Naive thymus-derived CD8-positive, alpha-beta T cell (primary cell): ENCODE measurements around the gene NUP42. TPM values are rescaled to one million over a fixed set of nuclear protein-coding genes. Genes with fewer than 3 reads are reported as not detected.

Source experiments
- ATAC-seq, 2 donors: fragments of 150-1000 bp; cut with Tn5 transposase in 1 of 2; sonication (Bioruptor Pico), chemical (Tn5 transposase) in 1 of 2; 1 replicate in 1 of 2; 2 replicates in 1 of 2; pipeline ENCODE4 v1.10.0; 2021; ENCODE audit warnings: mild to moderate bottlenecking in 2 of 2, moderate library complexity in 2 of 2
- POLR2A ChIA-PET: fragments of 350-600 bp; sonication (Branson Sonifier 250); formaldehyde crosslinking; loops from one replicate; lab custom pipeline; 2021; ENCODE audit warnings: antibody characterized with exemption; lab: Charles Lee
- DNase-seq, 10 donors: peaks; one replicate each; pipeline versions ENCODE4 v3.0.0 to v3.0.0-alpha.2; 2020 to 2022
- H3K27ac Mint-ChIP-seq, 10 donors: one replicate each; pipeline ENCODE4 v1.8.0; 2020 to 2022; ENCODE audit warnings: mild to moderate bottlenecking in 10 of 10, mixed read lengths in 10 of 10, moderate library complexity in 4 of 10, inconsistent platforms in 1 of 10
- H3K27me3 Mint-ChIP-seq, 5 donors: one replicate each; pipeline ENCODE4 v1.8.0; 2021 to 2022; ENCODE audit warnings: mixed read lengths in 5 of 5
- H3K36me3 Mint-ChIP-seq, 3 donors: one replicate each; pipeline ENCODE4 v1.8.0; 2020 to 2022; ENCODE audit warnings: mixed read lengths in 3 of 3, mild to moderate bottlenecking in 2 of 3, inconsistent platforms in 1 of 3
- H3K4me1 Mint-ChIP-seq, 4 donors: one replicate each; pipeline ENCODE4 v1.8.0; 2021 to 2022; ENCODE audit warnings: mixed read lengths in 4 of 4
- H3K4me3 Mint-ChIP-seq, 10 donors: one replicate each; pipeline ENCODE4 v1.8.0; 2020 to 2022; ENCODE audit warnings: mild to moderate bottlenecking in 10 of 10, mixed read lengths in 10 of 10, moderate library complexity in 6 of 10, inconsistent platforms in 1 of 10
- H3K9me3 Mint-ChIP-seq, 9 donors: one replicate each; pipeline ENCODE4 v1.8.0; 2020 to 2022; ENCODE audit warnings: mixed read lengths in 9 of 9, mild to moderate bottlenecking in 3 of 9, inconsistent platforms in 1 of 9, moderate library complexity in 1 of 9
- polyA plus RNA-seq, 3 donors: library from polyadenylated mRNA; unstranded; fragments of 300-500 nt; fragmentation: Illumina TruSeq; gene quantifications; one replicate each; pipeline ENCODE4 v1.2.3, GENCODE V29; 2021
- total RNA-seq, 8 experiments: library from RNA in 2 of 8; stranded (reverse) in 2 of 8; gene quantifications; one replicate each; pipeline ENCODE4 v1.2.3 and lab custom pipeline; 2021 to 2026

NUP42 gene
- total and polyA plus RNA-seq, 5 experiments from 2014 or later = 28.2 to 39.2 (median 31.1) TPM

- H3K36me3 Mint-ChIP-seq = peaks cover 0 to 3% (median 0%) of the 10 kb centered on the region in 3 donors
- peaks cover 22 to 42% (median 30%) of the 10 kb centered on the region in 5 donors for H3K27me3 Mint-ChIP-seq
- no peak overlapping the region for H3K4me3 Mint-ChIP-seq
- no peaks in the 10 kb centered on the region for H3K9me3 Mint-ChIP-seq
- H3K4me1 Mint-ChIP-seq = no peaks in the 10 kb centered on the region
- POLR2A ChIA-PET = no interaction called here
- ATAC-seq = no peak
- no peak for DNase-seq
- no peak overlapping the region for H3K27ac Mint-ChIP-seq
Measured at GRCh38 chr7:23242321-23242720, 60.5 kb downstream of the NUP42 start.

- H3K36me3 Mint-ChIP-seq = peaks cover 0 to 3% (median 0%) of the 10 kb centered on the region in 3 donors
- H3K27ac Mint-ChIP-seq = no peak overlapping the region
- peaks cover 0 to 3% (median under 1%) of the 10 kb centered on the region in 4 donors for H3K4me1 Mint-ChIP-seq
- ATAC-seq (no peak), DNase-seq (no peak)
- peaks cover 23 to 48% (median 30%) of the 10 kb centered on the region in 5 donors for H3K27me3 Mint-ChIP-seq
- H3K4me3 Mint-ChIP-seq = no peak overlapping the region
- POLR2A ChIA-PET = no interaction called here
- H3K9me3 Mint-ChIP-seq = no peaks in the 10 kb centered on the region
Measured at GRCh38 chr7:23242935-23243334, 61.1 kb downstream of the NUP42 start.

GRCh38 chr7:23246555-23246954, 64.7 kb downstream of the NUP42 start, which contains the start of gene GPNMB:
Gene GPNMB (plus strand): TSS chr7:23246775. CDS start chr7:23246858, 83 bp downstream.
- Mint-ChIP-seq H3K27me3 (peaks cover 32 to 82% (median 59%) of the 10 kb centered on the region in 5 donors), H3K4me3 (peak within 1 kb of the TSS in 2 of 10 donors; percentile 34 to 36), H3K9me3 (peaks cover under 1 to 8% (median 5%) of the 10 kb centered on the region in 9 donors), H3K36me3 (peaks cover 0 to 17% (median 7%) of the 10 kb centered on the region in 3 donors), H3K27ac (no peak within 1 kb of the TSS), H3K4me1 (peaks cover 0 to 5% (median 3%) of the 10 kb centered on the region in 4 donors)
- DNase-seq = no peak
- POLR2A ChIA-PET = no interaction called here
- ATAC-seq = no peak

GRCh38 chr7:23247046-23247602, 65.3 kb downstream of the NUP42 start:
- DNase-seq (no peak), ATAC-seq (no peak)
- Mint-ChIP-seq H3K36me3 (peaks cover 0 to 21% (median 10%) of the 10 kb centered on the region in 3 donors), H3K27ac (no peak overlapping the region), H3K4me1 (peaks cover 0 to 5% (median 3%) of the 10 kb centered on the region in 4 donors), H3K27me3 (peaks cover 38 to 88% (median 62%) of the 10 kb centered on the region in 5 donors), H3K4me3 (no peak overlapping the region), H3K9me3 (peaks cover 3 to 13% (median 10%) of the 10 kb centered on the region in 9 donors)
- POLR2A ChIA-PET = no interaction called here

GRCh38 chr7:23247603-23248335, 65.9 kb downstream of the NUP42 start:
- peaks cover 0 to 21% (median 10%) of the 10 kb centered on the region in 3 donors for H3K36me3 Mint-ChIP-seq
- H3K27me3 Mint-ChIP-seq = peaks cover 36 to 86% (median 62%) of the 10 kb centered on the region in 5 donors
- H3K9me3 Mint-ChIP-seq = peaks cover 3 to 17% (median 13%) of the 10 kb centered on the region in 9 donors
- DNase-seq (no peak), ATAC-seq (no peak)
- POLR2A ChIA-PET = no interaction called here
- H3K27ac Mint-ChIP-seq = peak overlapping the region in 1 of 10 donors; percentile 29
- H3K4me1 Mint-ChIP-seq = peaks cover 0 to 5% (median 3%) of the 10 kb centered on the region in 4 donors
- peak overlapping the region in 4 of 10 donors; percentile 26 to 62 (median 37) for H3K4me3 Mint-ChIP-seq

- ATAC-seq (no peak), DNase-seq (no peak)
- peaks cover 3 to 17% (median 13%) of the 10 kb centered on the region in 9 donors for H3K9me3 Mint-ChIP-seq
- peaks cover 29 to 71% (median 61%) of the 10 kb centered on the region in 5 donors for H3K27me3 Mint-ChIP-seq
- no peak overlapping the region for H3K27ac Mint-ChIP-seq
- H3K36me3 Mint-ChIP-seq = peaks cover 0 to 21% (median 7%) of the 10 kb centered on the region in 3 donors
- POLR2A ChIA-PET = no interaction called here
- no peak overlapping the region for H3K4me3 Mint-ChIP-seq
- H3K4me1 Mint-ChIP-seq = peaks cover 0 to 5% (median 3%) of the 10 kb centered on the region in 4 donors
Measured at GRCh38 chr7:23249486-23249885, 67.6 kb downstream of the NUP42 start.

Other genes with a start within 250 kb of the NUP42 start
- gene HYCC1, start 167.9 kb upstream of the NUP42 start, total RNA-seq = 10 to 100 TPM; 15.2 to 15.8 TPM
- gene HYCC1, start 167.9 kb upstream of the NUP42 start, polyA plus RNA-seq = 10 to 100 TPM in 1 of 3 donors, 1 to 10 TPM in 2; 6.8 to 11.1 (median 8.6) TPM
- 10 to 100 TPM; 29.9 to 32.3 TPM for gene KLHL7, start 76.3 kb upstream of the NUP42 start, total RNA-seq
- gene KLHL7, start 76.3 kb upstream of the NUP42 start, polyA plus RNA-seq = 10 to 100 TPM; 19.7 to 29.7 (median 22.5) TPM
- gene GPNMB, start 64.7 kb downstream of the NUP42 start, total RNA-seq = 1 to 10 TPM; 5.9 to 6.3 TPM
- gene GPNMB, start 64.7 kb downstream of the NUP42 start, polyA plus RNA-seq = not detected
- 10 to 100 TPM; 46.5 to 52.5 TPM for gene MALSU1, start 117.3 kb downstream of the NUP42 start, total RNA-seq
- gene MALSU1, start 117.3 kb downstream of the NUP42 start, polyA plus RNA-seq = 10 to 100 TPM; 47.6 to 71.6 (median 69.9) TPM